ENCODE data around the gene SIL1. TPM values are rescaled to one million over a fixed set of nuclear protein-coding genes. Genes with fewer than 3 reads are reported as not detected.
A peak's percentile ranks its signal among the peaks of the same experiment; 100 is the strongest.

Gene SIL1
- polyA plus RNA-seq, 3 donors, result 25.4 to 35.1 (median 27.9) TPM

- H3K36me3 ChIP-seq (replicated peaks in 1 of 2; ENCODE audit: control insufficient read depth in 1 of 2, insufficient read depth in 2 of 2, low read length in 2 of 2), result no peaks in the 10 kb centered on the region
- no peak overlapping the region for H3K4me2 ChIP-seq (replicated peaks; ENCODE audit: extremely low read depth, low read length, poor library complexity, severe bottlenecking)
- H3K4me3 Mint-ChIP-seq, result no peak overlapping the region
- H2AFZ ChIP-seq (ENCODE audit: insufficient read depth, low read depth, low read length, poor library complexity, severe bottlenecking), result no peak overlapping the region
- H3K9me3 Mint-ChIP-seq, result no peaks in the 10 kb centered on the region
- no peak overlapping the region for H3K27ac Mint-ChIP-seq
- H3K4me1 ChIP-seq (ENCODE audit: control insufficient read depth in 1 of 2, insufficient read depth in 2 of 2, low read length in 2 of 2), result no peaks in the 10 kb centered on the region
- no peaks in the 10 kb centered on the region for H3K27me3 ChIP-seq (ENCODE audit: control insufficient read depth in 2 of 2, insufficient read depth in 2 of 2, low read length in 2 of 2)
- H3K9me3 ChIP-seq (replicated peaks in 1 of 2; ENCODE audit: control insufficient read depth in 1 of 2, insufficient read depth in 1 of 2, low read length in 2 of 2), result no peaks in the 10 kb centered on the region
- TF ChIP-seq, protein P1, sequence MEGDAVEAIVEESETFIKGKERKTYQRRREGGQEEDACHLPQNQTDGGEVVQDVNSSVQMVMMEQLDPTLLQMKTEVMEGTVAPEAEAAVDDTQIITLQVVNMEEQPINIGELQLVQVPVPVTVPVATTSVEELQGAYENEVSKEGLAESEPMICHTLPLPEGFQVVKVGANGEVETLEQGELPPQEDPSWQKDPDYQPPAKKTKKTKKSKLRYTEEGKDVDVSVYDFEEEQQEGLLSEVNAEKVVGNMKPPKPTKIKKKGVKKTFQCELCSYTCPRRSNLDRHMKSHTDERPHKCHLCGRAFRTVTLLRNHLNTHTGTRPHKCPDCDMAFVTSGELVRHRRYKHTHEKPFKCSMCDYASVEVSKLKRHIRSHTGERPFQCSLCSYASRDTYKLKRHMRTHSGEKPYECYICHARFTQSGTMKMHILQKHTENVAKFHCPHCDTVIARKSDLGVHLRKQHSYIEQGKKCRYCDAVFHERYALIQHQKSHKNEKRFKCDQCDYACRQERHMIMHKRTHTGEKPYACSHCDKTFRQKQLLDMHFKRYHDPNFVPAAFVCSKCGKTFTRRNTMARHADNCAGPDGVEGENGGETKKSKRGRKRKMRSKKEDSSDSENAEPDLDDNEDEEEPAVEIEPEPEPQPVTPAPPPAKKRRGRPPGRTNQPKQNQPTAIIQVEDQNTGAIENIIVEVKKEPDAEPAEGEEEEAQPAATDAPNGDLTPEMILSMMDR (IDR thresholded peaks at IDR 0.05), result no peak
- intact Hi-C loops (cut with micrococcal nuclease), result no loop called here
- H3K4me1 Mint-ChIP-seq, result peaks cover 4% of the 10 kb centered on the region
- no peak for DNase-seq
- H3K9ac ChIP-seq (ENCODE audit: insufficient read depth, low read length, poor library complexity, severe bottlenecking), result no peak overlapping the region
- H3K36me3 Mint-ChIP-seq, result peaks cover 9 to 17% of the 10 kb centered on the region in 2 donors
- H4K20me1 ChIP-seq (ENCODE audit: insufficient read depth, low read length), result no peaks in the 10 kb centered on the region
- H3K27ac ChIP-seq (ENCODE audit: low read depth in 1 of 2, low read length in 2 of 2), result no peak overlapping the region
- WGBS (ENCODE audit: insufficient coverage), result no CpG with 5 or more reads among the region's 1 CpG
- no peaks in the 10 kb centered on the region for H3K79me2 ChIP-seq (ENCODE audit: insufficient read depth, low read length)
- H3K27me3 Mint-ChIP-seq (ENCODE audit: low read depth in 3 of 3), result peaks cover 0 to 1% (median 0%) of the 10 kb centered on the region in 3 donors
- H3K4me3 ChIP-seq (replicated peaks in 1 of 3; ENCODE audit: low read depth in 2 of 3, low read length in 3 of 3), result no peak overlapping the region
Measured at GRCh38 chr5:138978581-138978980, 219.6 kb downstream of the SIL1 start.

DNA sequence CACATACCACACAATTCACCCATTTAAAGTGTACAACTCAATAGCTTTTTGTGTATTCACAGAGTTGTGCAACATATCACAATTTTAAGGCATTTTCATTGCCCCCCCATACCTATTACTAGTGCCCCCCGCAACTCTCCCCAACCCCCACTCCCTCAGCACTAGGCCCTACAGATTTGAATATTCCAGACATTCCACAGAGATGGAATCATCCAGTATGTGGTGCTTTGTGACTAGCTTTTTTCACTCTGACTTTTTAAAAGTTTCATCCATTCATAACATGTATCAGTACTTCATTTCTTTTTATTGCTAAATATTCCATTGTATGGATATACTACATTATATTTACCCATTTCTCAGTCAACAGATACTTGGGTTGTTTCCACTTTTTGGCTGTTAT, 220.1 kb downstream of the SIL1 start:
- Histone ChIP-seq H3K4me1 (ENCODE audit: control insufficient read depth in 1 of 2, insufficient read depth in 2 of 2, low read length in 2 of 2) (no peaks in the 10 kb centered on the region), H3K4me2 (replicated peaks; ENCODE audit: extremely low read depth, low read length, poor library complexity, severe bottlenecking) (no peak overlapping the region), H3K9ac (ENCODE audit: insufficient read depth, low read length, poor library complexity, severe bottlenecking) (no peak overlapping the region), H3K27ac (ENCODE audit: low read depth in 1 of 2, low read length in 2 of 2) (no peak overlapping the region), H3K27me3 (ENCODE audit: control insufficient read depth in 2 of 2, insufficient read depth in 2 of 2, low read length in 2 of 2) (no peaks in the 10 kb centered on the region), H3K4me3 (replicated peaks in 1 of 3; ENCODE audit: low read depth in 2 of 3, low read length in 3 of 3) (no peak overlapping the region), H3K79me2 (ENCODE audit: insufficient read depth, low read length) (no peaks in the 10 kb centered on the region), H4K20me1 (ENCODE audit: insufficient read depth, low read length) (no peaks in the 10 kb centered on the region), H2AFZ (ENCODE audit: insufficient read depth, low read depth, low read length, poor library complexity, severe bottlenecking) (no peak overlapping the region), H3K36me3 (replicated peaks in 1 of 2; ENCODE audit: control insufficient read depth in 1 of 2, insufficient read depth in 2 of 2, low read length in 2 of 2) (no peaks in the 10 kb centered on the region), H3K9me3 (replicated peaks in 1 of 2; ENCODE audit: control insufficient read depth in 1 of 2, insufficient read depth in 1 of 2, low read length in 2 of 2) (no peaks in the 10 kb centered on the region)
- peaks cover 4% of the 10 kb centered on the region for H3K4me1 Mint-ChIP-seq
- peaks cover 0 to 1% (median 0%) of the 10 kb centered on the region in 3 donors for H3K27me3 Mint-ChIP-seq (ENCODE audit: low read depth in 3 of 3)
- H3K9me3 Mint-ChIP-seq, result no peaks in the 10 kb centered on the region
- intact Hi-C loops (cut with micrococcal nuclease), result no loop called here
- TF ChIP-seq, protein P1 (IDR thresholded peaks at IDR 0.05), result no peak
- WGBS (ENCODE audit: insufficient coverage), result no CpG with 5 or more reads among the region's 1 CpG
- H3K36me3 Mint-ChIP-seq, result peaks cover 6 to 14% of the 10 kb centered on the region in 2 donors
- H3K27ac Mint-ChIP-seq, result peak overlapping the region in 1 of 7 donors; percentile 57
- H3K4me3 Mint-ChIP-seq, result no peak overlapping the region
- DNase-seq, result no peak

All from CD14-positive monocyte (primary cell).